Choroid plexus epithelial cell (primary cell): ENCODE results near the gene IGLL5.

ENCODE experiments used
- DNase-seq: peaks from one replicate; pipeline ENCODE4 v3.0.0-alpha.2; 2010; ENCODE audit warnings: low read depth
- H3K4me3 ChIP-seq: 2 replicates; pipeline ENCODE4 v1.5.1; 2011; ENCODE audit warnings: low read depth, mild to moderate bottlenecking, control low read depth, low read length, moderate library complexity
- CTCF ChIP-seq: conservative IDR thresholded peaks from 2 replicates; pipeline ENCODE4 v1.5.1; 2011; ENCODE audit warnings: low read depth, mild to moderate bottlenecking, control low read depth, inconsistent platforms, low read length, moderate library complexity

The IGLL5 gene

GRCh38 chr22:22924369-22925145 lies 36.9 kb downstream of the IGLL5 start:
- DNase-seq = no peak
- H3K4me3 ChIP-seq = no peak overlapping the region
- TF ChIP-seq CTCF = no peak

- no peak for TF ChIP-seq CTCF
Observed at GRCh38 chr22:22925146-22925804, 37.7 kb downstream of the IGLL5 start.

GRCh38 chr22:22925805-22926369 lies 38.3 kb downstream of the IGLL5 start:
- no peak for DNase-seq
- TF ChIP-seq CTCF = no peak
- no peak overlapping the region for H3K4me3 ChIP-seq

More at GRCh38 chr22:22925146-22925804, 37.7 kb downstream of the IGLL5 start:
- no peak for DNase-seq
- no peak overlapping the region for H3K4me3 ChIP-seq

- no peak overlapping the region for H3K4me3 ChIP-seq
- no peak for TF ChIP-seq CTCF
- no peak for DNase-seq
Observed at GRCh38 chr22:22926370-22927195, 39.0 kb downstream of the IGLL5 start.

- no peak overlapping the region for H3K4me3 ChIP-seq
- TF ChIP-seq CTCF = no peak
- no peak for DNase-seq
Observed at GRCh38 chr22:22927196-22927887, 39.7 kb downstream of the IGLL5 start.

GRCh38 chr22:22927888-22928665 lies 40.5 kb downstream of the IGLL5 start:
- no peak for DNase-seq
- no peak overlapping the region for H3K4me3 ChIP-seq
- no peak for TF ChIP-seq CTCF
